Measurements from ENCODE around the gene RELN.

The RELN gene

GRCh38 chr7:103989785-103990767, 618 bp upstream of the RELN start:
- DNase-seq, result no peak

DNA sequence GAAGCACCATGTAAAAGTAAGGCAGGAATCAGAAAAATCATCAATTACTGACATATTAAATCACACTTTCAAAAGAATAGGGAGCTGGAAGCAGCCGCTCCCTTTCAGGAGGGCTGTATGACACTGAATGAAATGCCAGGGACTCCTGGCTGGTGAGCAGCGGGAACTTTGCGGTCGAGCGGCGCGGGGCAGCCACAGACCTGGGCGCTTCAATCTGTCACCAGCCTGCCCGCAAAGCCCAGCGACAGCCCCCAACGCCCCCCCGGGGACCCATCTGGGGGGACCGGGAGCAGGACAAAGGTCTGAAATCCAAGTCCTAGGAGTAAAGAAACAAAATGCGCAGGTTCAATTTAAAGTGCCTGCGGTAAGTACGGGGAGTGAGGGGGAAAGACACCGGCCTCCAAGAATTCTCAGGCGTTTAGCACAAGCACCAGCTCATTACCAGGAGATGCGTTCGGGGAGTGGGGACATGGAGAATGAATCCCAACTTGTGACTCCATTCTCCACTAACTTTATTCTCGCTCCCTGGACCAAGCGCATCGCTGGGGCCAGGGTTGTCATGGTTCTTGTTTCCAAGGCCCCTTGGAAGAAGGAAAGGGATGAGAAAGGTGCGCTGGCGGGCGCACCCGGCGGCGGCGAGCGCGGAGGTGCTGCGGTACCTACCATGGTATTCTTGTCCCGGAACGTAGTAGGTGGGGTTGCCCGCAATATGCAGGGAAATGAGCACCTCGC, 824 bp downstream of the RELN start:
- no peak for DNase-seq

DNA sequence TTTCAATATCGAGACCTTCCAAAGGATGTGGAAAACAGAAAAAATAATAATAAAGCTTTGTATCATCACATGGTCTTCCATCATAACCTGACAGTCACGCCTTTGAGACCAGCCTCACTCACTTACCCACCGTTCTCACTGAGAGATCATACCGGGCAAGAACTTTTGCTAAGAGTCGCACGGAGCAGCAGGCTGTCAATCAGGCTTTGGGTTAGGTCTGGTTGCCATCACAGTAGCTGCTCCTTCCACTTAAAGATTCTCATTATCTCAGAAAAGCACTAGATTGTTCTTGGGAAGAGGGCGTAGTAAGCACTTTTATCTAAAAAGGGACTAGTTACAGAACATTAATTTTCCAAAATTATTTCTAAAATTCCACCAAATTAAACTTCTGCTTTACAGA, 2.0 kb downstream of the RELN start:
- DNase-seq, result no peak

DNA sequence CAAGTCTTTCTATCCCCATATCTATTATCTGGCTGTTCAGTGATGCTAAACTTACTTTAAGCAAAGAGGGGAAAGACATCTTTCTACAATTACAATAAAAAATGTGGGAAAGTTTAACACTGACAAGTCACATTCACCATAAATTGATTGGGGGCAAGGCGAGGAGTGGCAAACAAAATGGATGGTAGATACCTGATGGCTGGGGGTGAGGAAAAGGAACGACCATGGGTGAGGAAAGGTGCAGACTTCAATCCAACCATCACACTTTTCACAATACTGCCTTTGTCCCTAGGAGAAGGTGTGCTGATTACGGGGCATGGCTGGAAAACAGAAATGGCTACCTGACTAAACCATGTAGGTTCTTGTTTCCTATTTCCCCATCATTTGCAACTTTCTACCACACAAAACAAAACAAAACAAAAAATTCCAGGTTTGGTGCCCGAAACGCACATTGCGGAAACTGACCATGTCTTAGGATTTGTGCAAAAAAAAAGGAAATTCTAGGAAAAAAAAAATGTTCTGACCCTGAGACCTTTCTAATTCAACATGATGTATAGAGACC, 3.8 kb downstream of the RELN start:
- DNase-seq, result no peak

DNA sequence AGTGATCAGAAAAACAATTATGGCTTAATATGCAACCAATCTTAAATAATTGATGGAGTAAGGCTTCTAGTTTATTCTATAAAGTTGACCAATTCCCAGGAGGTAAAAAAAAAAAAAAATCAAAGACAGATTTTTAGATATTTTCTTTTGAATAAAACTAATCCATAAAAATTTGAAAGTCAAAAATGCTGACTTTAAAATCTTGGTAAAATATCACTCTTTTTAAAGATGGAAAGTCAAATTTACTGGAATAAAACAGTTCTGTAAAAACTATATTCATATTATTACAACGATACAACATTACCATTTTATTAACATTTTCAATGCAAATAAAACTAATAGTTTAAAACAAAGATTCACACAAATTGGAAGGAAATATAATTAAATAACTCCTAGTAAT, 5.4 kb downstream of the RELN start:
- no peak for DNase-seq

DNA sequence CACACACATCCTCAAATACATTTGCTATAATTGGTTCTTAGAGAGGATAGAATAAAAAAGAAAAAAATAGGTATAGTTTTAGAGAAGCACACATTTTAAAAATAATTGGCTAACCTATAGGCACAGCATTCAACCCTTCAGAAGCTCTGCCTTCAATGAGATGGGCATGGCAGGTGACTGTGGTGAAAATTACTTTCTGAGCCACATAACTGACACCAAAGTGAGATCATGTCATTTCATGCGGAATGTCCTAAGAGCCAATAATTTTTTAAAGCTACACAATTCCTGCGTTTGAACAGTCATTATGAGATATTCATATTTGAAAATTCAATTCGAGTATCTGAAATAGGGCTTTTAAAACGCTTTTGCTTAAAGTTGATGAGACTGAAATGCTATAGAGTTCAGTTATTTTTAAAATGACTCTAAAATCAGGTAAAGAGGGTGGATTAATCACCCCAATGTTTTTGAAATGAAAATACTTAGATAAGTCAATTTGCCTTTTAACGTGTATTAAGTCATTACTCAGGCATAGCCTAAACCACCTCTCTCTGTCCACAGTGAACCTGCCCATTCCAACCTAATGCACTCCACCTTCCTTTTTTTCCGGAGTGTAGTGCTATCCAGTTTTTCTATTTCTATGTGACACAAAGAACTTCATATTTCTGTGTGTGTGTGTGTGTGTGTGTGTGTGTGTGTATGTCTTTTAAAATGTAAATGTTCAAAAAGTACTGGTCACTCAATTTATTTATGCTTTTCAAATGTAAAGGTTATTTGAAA, 6.1 kb downstream of the RELN start:
- DNase-seq, result no peak

DNA sequence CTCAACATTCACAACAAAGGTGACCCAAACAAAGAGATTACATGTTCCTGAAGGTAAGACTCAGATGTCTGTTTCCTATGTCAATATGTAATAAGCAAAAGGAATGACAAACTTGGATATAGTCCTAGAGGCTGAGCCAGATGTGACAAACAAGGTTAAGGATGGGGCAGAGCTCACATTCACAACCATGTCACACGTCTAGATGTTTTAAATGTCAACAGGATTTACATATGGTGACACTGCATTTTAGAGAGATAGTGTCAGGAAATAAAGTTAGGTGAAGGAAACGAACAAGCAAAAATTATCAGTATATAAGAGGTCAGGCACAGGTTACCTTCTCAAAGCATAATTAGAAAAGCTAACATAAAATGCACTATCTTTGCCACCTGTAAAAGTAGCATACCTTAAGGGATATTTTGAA, 8.4 kb downstream of the RELN start:
- DNase-seq, result no peak

- no peak for DNase-seq
Measured at GRCh38 chr7:103972779-103973434, 16.6 kb downstream of the RELN start.

DNA sequence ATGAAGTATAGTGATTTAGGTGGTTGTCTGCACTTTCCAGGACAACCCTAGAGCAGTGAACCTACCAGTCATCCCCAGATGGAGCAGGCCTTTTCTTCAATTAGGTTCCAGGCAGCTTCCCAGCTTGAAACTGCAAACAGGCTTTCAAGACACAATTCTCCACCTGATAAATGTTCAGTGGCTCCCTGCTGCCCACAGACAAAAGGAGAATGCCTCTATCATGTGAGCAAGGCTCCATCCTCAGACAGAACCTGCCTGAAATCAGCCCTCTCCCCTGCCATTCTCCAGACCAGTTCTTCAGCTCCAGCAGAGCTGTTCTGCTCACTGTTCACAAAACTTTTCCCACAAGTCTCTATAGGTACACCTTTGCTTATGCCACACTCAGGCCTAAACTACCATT, 22.1 kb downstream of the RELN start:
- DNase-seq, result no peak

- no peak for DNase-seq
Measured at GRCh38 chr7:103966593-103967277, 22.7 kb downstream of the RELN start.

- DNase-seq, result no peak
Measured at GRCh38 chr7:103964269-103964668, 25.2 kb downstream of the RELN start.

DNA sequence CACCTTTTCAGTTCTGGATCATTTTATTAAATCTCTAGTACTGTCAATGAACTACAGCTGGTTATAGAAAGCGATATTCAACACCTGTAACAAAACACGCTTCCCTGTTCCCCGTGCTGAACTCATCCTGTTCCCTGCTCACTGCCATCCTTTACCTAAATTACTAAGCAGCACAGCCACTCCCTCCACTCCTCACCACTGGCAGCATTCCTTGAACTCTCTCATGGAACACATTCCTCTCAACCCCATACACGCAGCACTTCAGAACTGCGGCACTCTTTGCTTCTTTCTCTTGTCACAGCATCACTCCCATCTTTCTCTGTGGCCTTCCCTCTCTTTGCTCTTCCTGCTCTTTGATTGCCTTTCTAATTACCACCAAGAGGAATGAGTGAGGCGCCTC, 27.4 kb downstream of the RELN start:
- no peak for DNase-seq

GRCh38 chr7:103958284-103958818, 31.1 kb downstream of the RELN start:
- DNase-seq, result no peak

- DNase-seq, result no peak
Measured at GRCh38 chr7:103955985-103956384, 33.5 kb downstream of the RELN start.

- no peak for DNase-seq
Measured at GRCh38 chr7:103952408-103952807, 37.0 kb downstream of the RELN start.

GRCh38 chr7:103951311-103951710, 38.1 kb downstream of the RELN start:
- DNase-seq, result no peak

- no peak for DNase-seq
Measured at GRCh38 chr7:103949374-103949773, 40.1 kb downstream of the RELN start.

DNA sequence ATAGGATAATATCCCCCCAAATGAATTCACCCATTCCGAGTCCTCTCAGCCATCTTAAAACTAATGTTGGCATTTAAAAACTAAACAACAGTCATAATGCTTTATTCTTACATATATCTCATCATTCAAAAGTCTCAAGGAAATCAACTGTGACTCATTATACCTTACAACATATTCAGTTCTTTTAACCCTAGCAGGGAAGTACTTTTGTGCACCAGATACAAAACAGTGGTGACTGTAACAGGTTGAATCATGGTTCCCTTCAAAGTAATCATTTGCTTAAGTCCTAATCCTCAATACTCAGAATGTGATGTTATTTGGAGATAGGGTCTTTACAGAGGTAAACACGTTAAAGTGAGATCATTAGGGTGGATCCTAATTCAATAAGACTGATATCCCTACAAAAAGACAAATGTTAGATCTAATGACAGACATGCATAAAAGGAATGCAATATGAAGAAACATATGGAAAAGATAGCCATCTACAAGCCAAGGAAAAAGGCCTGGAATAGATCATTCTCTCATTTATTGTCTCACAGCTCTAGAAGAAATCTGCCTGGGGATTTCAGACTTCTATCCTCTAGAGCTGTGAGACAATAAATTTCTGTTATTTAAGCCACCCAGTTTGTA, 42.3 kb downstream of the RELN start:
- no peak for DNase-seq

DNA sequence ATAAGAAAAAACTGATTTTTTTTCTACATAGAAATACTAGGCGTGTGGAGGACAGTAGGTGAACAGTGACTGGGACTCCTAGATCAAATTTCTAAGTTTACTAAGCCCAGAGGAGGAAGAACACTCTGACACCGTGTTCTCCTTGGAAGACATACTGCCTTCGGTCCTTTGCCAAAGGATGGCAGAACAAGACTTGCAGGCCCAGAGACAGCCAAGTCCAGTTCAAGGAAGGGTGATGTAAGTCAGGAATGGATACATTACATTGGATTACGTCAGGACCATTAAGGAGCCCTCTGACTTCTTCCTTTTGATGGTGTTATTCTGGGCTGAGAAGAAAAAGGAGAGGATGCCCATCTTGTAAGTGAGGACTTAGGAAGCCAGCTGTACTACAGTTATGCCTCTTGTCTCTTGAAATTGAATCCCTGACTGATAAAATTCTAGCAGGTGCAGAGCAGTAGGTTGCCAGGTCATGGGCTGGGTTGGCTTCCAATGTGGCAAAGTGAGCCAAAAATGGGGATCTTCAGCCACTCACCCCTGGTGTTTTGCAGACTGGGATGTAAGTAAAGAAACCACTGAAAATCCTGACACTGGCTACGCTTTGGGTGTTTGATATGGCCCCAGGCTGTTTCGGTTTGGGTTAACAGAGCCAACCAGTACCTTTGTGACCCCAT, 45.1 kb downstream of the RELN start:
- DNase-seq, result no peak

- DNase-seq, result no peak
Measured at GRCh38 chr7:103941976-103942375, 47.5 kb downstream of the RELN start.
